ENCODE measurements around the gene MS4A10.
"Not testable (repeated sequence)": the region's sequence is repeated elsewhere in the genome, so short reads cannot be mapped to it uniquely, and the experiment has no call there.

The MS4A10 gene

GRCh38 chr11:60814112-60814511 lies 29.0 kb downstream of the MS4A10 start:
- no peaks in the 10 kb centered on the region for H3K27me3 Mint-ChIP-seq
- no peak overlapping the region for H3K4me3 Mint-ChIP-seq

DNA sequence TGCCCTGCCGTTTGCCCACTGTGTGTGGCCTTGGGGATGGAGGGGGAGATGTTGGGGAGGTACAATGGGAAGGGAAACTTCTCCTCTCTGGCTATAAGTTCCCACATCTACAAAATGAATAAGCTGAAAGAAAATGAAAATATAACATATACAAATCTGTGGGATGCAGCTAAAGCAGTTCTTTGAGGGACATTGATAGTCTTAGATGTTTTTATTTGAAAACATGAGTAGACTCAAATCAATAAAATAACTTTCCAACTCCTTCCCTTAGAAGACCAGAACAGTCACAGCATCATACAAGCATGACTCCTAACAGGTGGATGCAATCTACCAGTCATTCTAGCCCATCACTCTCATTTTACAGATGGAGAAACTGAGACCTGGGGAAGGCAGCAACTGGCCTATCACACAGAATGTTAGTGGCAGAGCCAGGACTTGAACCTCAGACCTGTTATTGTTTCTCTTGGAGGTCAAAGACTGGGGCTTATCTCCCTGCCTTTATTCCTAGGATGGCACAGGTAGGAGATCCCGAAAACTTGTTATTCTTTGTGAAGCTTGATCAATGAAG lies 31.5 kb downstream of the MS4A10 start:
- H3K4me1 Mint-ChIP-seq (ENCODE audit: low read depth), result no peaks in the 10 kb centered on the region
- DNase-seq, result no peak
- H3K9me3 Mint-ChIP-seq, result peaks cover 6% of the 10 kb centered on the region
- no peak overlapping the region for H3K4me3 Mint-ChIP-seq
- no peaks in the 10 kb centered on the region for H3K27me3 Mint-ChIP-seq
- H3K27ac Mint-ChIP-seq, result no peak overlapping the region
- no peaks in the 10 kb centered on the region for H3K36me3 Mint-ChIP-seq (ENCODE audit: low read depth)

More at GRCh38 chr11:60814112-60814511, 29.0 kb downstream of the MS4A10 start:
- DNase-seq, result no peak
- Mint-ChIP-seq H3K9me3 (peaks cover 6% of the 10 kb centered on the region), H3K4me1 (ENCODE audit: low read depth) (no peaks in the 10 kb centered on the region), H3K27ac (no peak overlapping the region), H3K36me3 (ENCODE audit: low read depth) (no peaks in the 10 kb centered on the region)

GRCh38 chr11:60818057-60818456 lies 32.9 kb downstream of the MS4A10 start:
- DNase-seq, result no peak
- H3K27me3 Mint-ChIP-seq, result peaks cover 3% of the 10 kb centered on the region
- peaks cover 6% of the 10 kb centered on the region for H3K9me3 Mint-ChIP-seq
- no peaks in the 10 kb centered on the region for H3K4me1 Mint-ChIP-seq (ENCODE audit: low read depth)
- no peak overlapping the region for H3K27ac Mint-ChIP-seq
- no peaks in the 10 kb centered on the region for H3K36me3 Mint-ChIP-seq (ENCODE audit: low read depth)
- no peak overlapping the region for H3K4me3 Mint-ChIP-seq

DNA sequence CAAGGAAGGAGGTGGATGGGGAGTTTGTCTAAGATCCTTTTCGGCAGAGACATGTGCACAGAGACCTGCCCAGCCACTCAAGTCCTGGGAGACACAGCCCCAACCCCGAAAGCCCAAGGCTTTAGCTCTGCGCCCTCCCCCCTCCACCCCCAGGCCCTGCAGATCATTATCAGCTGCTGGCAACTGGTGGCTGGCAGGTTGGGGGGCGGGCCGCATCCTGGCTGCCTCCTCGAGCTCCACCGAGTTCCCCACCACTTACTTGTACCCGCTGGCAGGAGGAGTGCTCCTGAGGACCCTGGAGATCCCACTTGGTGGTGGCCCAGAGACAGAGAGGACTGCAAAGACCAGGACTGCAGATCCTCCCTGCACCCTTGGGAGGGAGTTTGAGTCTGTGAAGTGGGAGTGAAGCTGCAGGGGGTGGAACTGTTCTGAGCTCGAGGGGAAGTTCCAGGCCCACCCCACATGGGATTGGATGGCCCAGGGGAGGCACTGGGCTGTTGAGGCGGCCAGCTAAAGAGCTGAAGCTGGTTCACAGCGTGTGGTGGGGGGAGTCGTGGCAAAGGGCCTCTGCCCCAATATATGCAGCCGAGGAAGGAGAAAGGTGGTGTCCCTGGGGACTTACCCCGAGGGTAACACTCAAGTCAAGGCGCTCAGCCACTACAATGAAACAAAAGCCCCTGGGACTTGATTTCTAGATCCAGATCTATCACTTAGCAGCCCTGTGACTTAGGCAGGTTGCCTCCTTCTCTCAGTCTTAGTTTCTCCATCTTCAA lies 36.9 kb downstream of the MS4A10 start:
- Mint-ChIP-seq H3K4me1 (ENCODE audit: low read depth) (no peaks in the 10 kb centered on the region), H3K27ac (no peak overlapping the region), H3K4me3 (no peak overlapping the region), H3K9me3 (no peaks in the 10 kb centered on the region), H3K27me3 (peaks cover 3% of the 10 kb centered on the region), H3K36me3 (ENCODE audit: low read depth) (no peaks in the 10 kb centered on the region)
- no peak for DNase-seq

- H3K27ac Mint-ChIP-seq; DNase-seq; H3K4me3 Mint-ChIP-seq; H3K36me3 Mint-ChIP-seq (ENCODE audit: low read depth); H3K27me3 Mint-ChIP-seq; H3K9me3 Mint-ChIP-seq; H3K4me1 Mint-ChIP-seq (ENCODE audit: low read depth): not testable (repeated sequence)
Observed at GRCh38 chr11:60823745-60824306, 38.7 kb downstream of the MS4A10 start.

GRCh38 chr11:60825118-60825517 lies 40.0 kb downstream of the MS4A10 start:
- H3K4me1 Mint-ChIP-seq (ENCODE audit: low read depth), result no peaks in the 10 kb centered on the region
- no peak overlapping the region for H3K4me3 Mint-ChIP-seq
- no peaks in the 10 kb centered on the region for H3K9me3 Mint-ChIP-seq
- H3K36me3 Mint-ChIP-seq (ENCODE audit: low read depth), result no peaks in the 10 kb centered on the region
- peaks cover 3% of the 10 kb centered on the region for H3K27me3 Mint-ChIP-seq
- H3K27ac Mint-ChIP-seq, result no peak overlapping the region
- DNase-seq, result no peak

DNA sequence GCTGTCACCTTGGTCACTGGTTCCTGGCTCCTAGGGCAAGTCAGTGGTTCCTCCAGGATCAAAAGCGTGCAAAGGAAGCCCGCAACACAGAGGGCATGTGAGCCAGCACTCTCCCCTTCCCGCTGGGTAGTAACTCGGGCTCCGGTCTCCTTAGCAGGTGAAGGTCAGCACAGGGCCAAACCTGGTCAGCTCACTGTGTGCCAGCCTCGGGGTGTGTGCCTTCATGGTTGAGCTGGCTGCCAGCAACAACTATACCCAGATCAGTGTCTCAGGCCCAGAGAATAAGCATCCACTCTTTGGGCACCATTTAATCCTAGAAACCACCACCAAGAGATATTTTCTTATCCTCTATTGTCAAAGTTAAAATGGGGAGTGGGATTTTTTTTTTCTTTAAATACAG lies 40.7 kb downstream of the MS4A10 start:
- no peak for DNase-seq
- Mint-ChIP-seq H3K9me3 (no peaks in the 10 kb centered on the region), H3K4me1 (ENCODE audit: low read depth) (no peaks in the 10 kb centered on the region), H3K27me3 (peaks cover 3% of the 10 kb centered on the region), H3K27ac (no peak overlapping the region), H3K4me3 (no peak overlapping the region), H3K36me3 (ENCODE audit: low read depth) (no peaks in the 10 kb centered on the region)

DNA sequence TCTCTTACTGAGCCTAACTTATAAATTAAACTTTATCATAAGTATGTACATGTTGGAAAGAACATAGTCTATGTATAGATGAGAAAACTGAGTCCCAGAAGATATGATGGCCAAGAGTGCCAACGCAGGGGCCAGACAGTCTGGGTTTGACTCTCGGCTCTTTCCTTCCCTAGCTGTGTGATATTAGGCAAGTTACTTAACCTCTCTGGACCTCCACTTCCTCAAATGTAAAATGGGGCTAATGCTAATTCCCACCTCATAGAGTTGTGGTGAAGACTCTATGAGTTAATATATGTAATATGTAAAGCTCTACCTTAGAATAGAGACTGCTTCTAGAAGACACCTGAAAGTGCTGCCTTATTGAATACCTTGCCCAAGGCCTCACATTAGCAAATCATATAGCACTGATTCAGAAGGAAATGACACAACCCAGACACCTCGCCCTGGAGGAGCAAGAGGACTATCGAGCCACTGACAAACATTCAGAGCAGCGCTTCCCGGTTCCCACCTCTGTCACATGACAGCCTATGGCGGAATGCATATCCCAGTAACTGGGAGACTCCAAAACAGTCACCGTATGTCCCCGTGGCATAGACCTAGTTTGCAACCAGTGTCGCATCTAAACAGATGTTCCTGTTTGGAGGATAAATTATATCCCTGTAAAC lies 45.5 kb downstream of the MS4A10 start:
- peaks cover 9% of the 10 kb centered on the region for H3K27me3 Mint-ChIP-seq
- DNase-seq, result no peak
- no peaks in the 10 kb centered on the region for H3K9me3 Mint-ChIP-seq
- H3K4me1 Mint-ChIP-seq (ENCODE audit: low read depth), result peaks cover 4% of the 10 kb centered on the region
- no peaks in the 10 kb centered on the region for H3K36me3 Mint-ChIP-seq (ENCODE audit: low read depth)
- no peak overlapping the region for H3K27ac Mint-ChIP-seq
- H3K4me3 Mint-ChIP-seq, result no peak overlapping the region

DNA sequence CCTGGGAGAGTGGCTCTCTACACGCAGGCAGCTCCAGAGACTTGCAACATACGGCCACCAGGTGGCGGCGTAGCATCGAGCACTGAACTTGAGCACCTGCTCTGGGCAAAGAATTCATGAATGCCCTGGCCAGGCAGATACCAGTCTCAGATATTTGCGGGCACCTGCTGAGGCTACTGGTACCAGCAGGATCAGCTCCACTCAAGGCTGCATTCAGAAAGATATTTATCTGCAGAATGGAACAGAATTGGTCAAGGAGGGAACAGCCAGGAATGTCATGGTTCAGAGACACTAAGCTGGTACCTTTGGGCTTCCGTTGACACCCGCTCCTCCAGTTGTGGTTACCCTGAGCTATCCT lies 46.0 kb downstream of the MS4A10 start:
- Mint-ChIP-seq H3K4me1 (ENCODE audit: low read depth) (peaks cover 4% of the 10 kb centered on the region), H3K27ac (no peak overlapping the region), H3K27me3 (peaks cover 9% of the 10 kb centered on the region), H3K36me3 (ENCODE audit: low read depth) (no peaks in the 10 kb centered on the region), H3K9me3 (no peaks in the 10 kb centered on the region), H3K4me3 (no peak overlapping the region)
- peak; percentile 87 for DNase-seq

DNA sequence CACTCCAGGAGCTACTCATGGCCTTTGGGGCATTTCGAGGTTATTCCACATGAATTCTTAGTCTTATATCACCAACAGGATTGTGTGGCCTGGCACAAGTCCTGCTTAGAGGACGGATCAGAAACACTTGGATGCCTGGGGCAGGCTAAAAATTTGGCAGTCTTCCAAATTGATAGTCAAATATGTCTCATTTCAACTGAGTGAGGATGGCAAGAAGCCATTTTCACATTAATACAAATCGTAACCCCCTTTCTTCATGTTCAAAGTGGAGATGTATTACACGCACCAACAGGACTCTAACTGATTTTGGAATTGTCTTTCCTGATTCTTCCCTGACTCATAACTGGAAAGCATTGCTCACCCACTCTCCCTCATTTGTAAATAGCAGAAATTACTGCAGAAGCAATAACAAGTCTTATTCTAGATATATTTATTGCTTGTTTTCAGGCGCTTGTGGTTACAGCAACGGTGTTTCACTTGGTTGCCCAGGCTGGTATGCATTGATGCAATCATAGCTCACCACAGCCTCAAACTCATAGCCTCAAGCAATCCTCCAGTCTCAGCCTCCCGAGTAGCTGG lies 46.5 kb downstream of the MS4A10 start:
- Mint-ChIP-seq H3K4me1 (ENCODE audit: low read depth) (peaks cover 4% of the 10 kb centered on the region), H3K27me3 (peaks cover 9% of the 10 kb centered on the region), H3K36me3 (ENCODE audit: low read depth) (no peaks in the 10 kb centered on the region), H3K9me3 (no peaks in the 10 kb centered on the region), H3K4me3 (no peak overlapping the region), H3K27ac (no peak overlapping the region)
- DNase-seq, result no peak

DNA sequence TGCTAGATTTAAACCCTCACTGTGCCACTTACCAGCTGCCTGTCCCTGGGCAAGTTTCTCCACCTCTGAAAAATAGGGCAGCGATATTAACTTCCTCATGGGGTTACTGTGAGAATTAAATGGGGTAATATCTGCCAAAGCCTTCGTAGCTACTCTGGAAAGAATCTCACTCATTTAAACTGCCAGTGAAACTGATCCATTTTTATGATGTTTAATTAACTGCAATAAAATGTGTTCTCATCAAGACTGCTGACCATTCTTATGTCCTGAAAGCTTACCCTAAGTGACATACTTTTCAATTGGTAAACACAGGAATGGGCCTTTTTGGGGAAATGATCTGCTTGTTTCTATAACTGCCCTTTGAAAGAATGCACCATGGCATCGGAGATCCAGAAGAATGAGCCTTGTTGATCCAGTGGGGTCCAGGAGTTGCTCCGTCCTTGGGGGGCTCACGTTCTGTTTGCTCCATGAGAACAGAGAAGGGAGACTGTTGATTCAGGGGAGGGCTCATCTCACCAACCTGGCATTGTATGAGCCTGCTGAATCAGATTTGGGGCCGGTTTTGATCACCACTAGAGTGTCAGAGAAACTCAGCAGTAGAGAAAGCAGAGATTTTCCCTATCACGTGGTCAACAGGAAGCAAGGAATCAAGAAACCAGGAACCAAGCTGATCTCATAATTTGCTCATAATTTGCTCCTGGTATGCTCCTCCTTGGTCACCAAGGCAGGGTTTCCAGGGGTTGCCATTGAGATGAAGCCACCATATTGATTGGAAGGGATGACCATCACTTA lies 49.8 kb downstream of the MS4A10 start:
- Mint-ChIP-seq H3K27me3 (peaks cover 9% of the 10 kb centered on the region), H3K9me3 (no peaks in the 10 kb centered on the region), H3K27ac (no peak overlapping the region), H3K4me1 (ENCODE audit: low read depth) (peaks cover 6% of the 10 kb centered on the region), H3K36me3 (ENCODE audit: low read depth) (no peaks in the 10 kb centered on the region), H3K4me3 (no peak overlapping the region)
- no peak for DNase-seq

- H3K9me3 Mint-ChIP-seq, result no peaks in the 10 kb centered on the region
- DNase-seq, result no peak
- H3K36me3 Mint-ChIP-seq (ENCODE audit: low read depth), result no peaks in the 10 kb centered on the region
- peaks cover 6% of the 10 kb centered on the region for H3K4me1 Mint-ChIP-seq (ENCODE audit: low read depth)
- no peak overlapping the region for H3K27ac Mint-ChIP-seq
- H3K27me3 Mint-ChIP-seq, result peaks cover 9% of the 10 kb centered on the region
- no peak overlapping the region for H3K4me3 Mint-ChIP-seq
Observed at GRCh38 chr11:60835534-60835846, 50.4 kb downstream of the MS4A10 start.

- peaks cover 9% of the 10 kb centered on the region for H3K27me3 Mint-ChIP-seq
- DNase-seq, result no peak
- H3K36me3 Mint-ChIP-seq (ENCODE audit: low read depth), result peaks cover 3% of the 10 kb centered on the region
- peaks cover 16% of the 10 kb centered on the region for H3K4me1 Mint-ChIP-seq (ENCODE audit: low read depth)
- H3K4me3 Mint-ChIP-seq, result no peak overlapping the region
- H3K9me3 Mint-ChIP-seq, result no peaks in the 10 kb centered on the region
- H3K27ac Mint-ChIP-seq, result no peak overlapping the region
Observed at GRCh38 chr11:60836866-60837515, 51.9 kb downstream of the MS4A10 start.

- no peaks in the 10 kb centered on the region for H3K27me3 Mint-ChIP-seq
- no peak overlapping the region for H3K27ac Mint-ChIP-seq
- no peak for DNase-seq
- H3K4me1 Mint-ChIP-seq (ENCODE audit: low read depth), result peaks cover 16% of the 10 kb centered on the region
- H3K4me3 Mint-ChIP-seq, result no peak overlapping the region
- no peaks in the 10 kb centered on the region for H3K9me3 Mint-ChIP-seq
- H3K36me3 Mint-ChIP-seq (ENCODE audit: low read depth), result peaks cover 15% of the 10 kb centered on the region
Observed at GRCh38 chr11:60838132-60838531, 53.0 kb downstream of the MS4A10 start.
